H9 (cell line): ENCODE data around the gene UBIAD1. TPM values are rescaled to one million over a fixed set of nuclear protein-coding genes. Genes with fewer than 3 reads are reported as not detected.

Experiments
- DNase-seq: peaks from one replicate; pipeline ENCODE4 v3.0.0-alpha.2; 2017
- H2AFZ ChIP-seq: one replicate; pipeline ENCODE4 v1.6.1; 2013; ENCODE audit warnings: mild to moderate bottlenecking, low read length, control low read depth, moderate library complexity
- H2AK5ac ChIP-seq: 2 replicates; pipeline ENCODE4 v1.6.1; 2013; ENCODE audit warnings: low read length, control low read depth, mixed read lengths; ENCODE audit not compliant: insufficient read length
- H2BK120ac ChIP-seq: one replicate; pipeline ENCODE4 v1.6.1; 2013; ENCODE audit warnings: low read depth, mild to moderate bottlenecking, low read length, control low read depth, inconsistent platforms; ENCODE audit not compliant: poor library complexity, severe bottlenecking
- H2BK12ac ChIP-seq: 2 replicates; pipeline ENCODE4 v1.6.1; 2013; ENCODE audit warnings: low read length, control low read depth, mixed read lengths, low read depth; ENCODE audit not compliant: insufficient read length
- H2BK15ac ChIP-seq: 2 replicates; pipeline ENCODE4 v1.6.1; 2013; ENCODE audit warnings: low read depth, low read length, control low read depth
- H2BK20ac ChIP-seq: one replicate; pipeline ENCODE4 v1.6.1; 2013; ENCODE audit warnings: low read depth, mild to moderate bottlenecking, low read length, control low read depth, inconsistent platforms; ENCODE audit not compliant: poor library complexity, severe bottlenecking
- H2BK5ac ChIP-seq: 2 replicates; pipeline ENCODE4 v1.6.1; 2013; ENCODE audit warnings: low read length, control low read depth, mixed read lengths; ENCODE audit not compliant: insufficient read length
- H3K14ac ChIP-seq: 2 replicates; pipeline ENCODE4 v1.6.1; 2013; ENCODE audit warnings: low read length, control low read depth; ENCODE audit not compliant: insufficient read depth
- H3K18ac ChIP-seq: 2 replicates; pipeline ENCODE4 v1.6.1; 2013; ENCODE audit warnings: low read depth, mild to moderate bottlenecking, mixed read lengths, low read length, control low read depth; ENCODE audit not compliant: insufficient read length
- H3K23ac ChIP-seq: 2 replicates; pipeline ENCODE4 v1.6.1; 2013; ENCODE audit warnings: low read length, control low read depth, mixed read lengths, low read depth; ENCODE audit not compliant: insufficient read length
- H3K23me2 ChIP-seq: 2 replicates; pipeline ENCODE4 v1.6.1; 2013; ENCODE audit warnings: low read depth, mild to moderate bottlenecking, mixed read lengths, low read length, control low read depth; ENCODE audit not compliant: insufficient read length, poor library complexity, severe bottlenecking
- H3K27ac ChIP-seq: 2 replicates; pipeline ENCODE4 v1.5.1; 2013; ENCODE audit warnings: low read length, control low read depth, mixed read lengths, low read depth; ENCODE audit not compliant: insufficient read length
- H3K27me3 ChIP-seq: 2 replicates; pipeline ENCODE4 v1.6.1; 2013; ENCODE audit warnings: low read length, control low read depth, inconsistent platforms; ENCODE audit not compliant: insufficient read depth
- H3K4ac ChIP-seq: 2 replicates; pipeline ENCODE4 v1.6.1; 2013; ENCODE audit warnings: low read depth, mild to moderate bottlenecking, control low read depth, inconsistent platforms, low read length, moderate library complexity
- H3K4me1 ChIP-seq: 2 replicates; pipeline ENCODE4 v1.6.1; 2013; ENCODE audit warnings: low read length, control low read depth, inconsistent platforms; ENCODE audit not compliant: insufficient read depth
- H3K4me2 ChIP-seq: 2 replicates; pipeline ENCODE4 v1.6.1; 2013; ENCODE audit warnings: low read length, control low read depth, mixed read lengths; ENCODE audit not compliant: insufficient read length, insufficient read depth
- H3K56ac ChIP-seq: 2 replicates; pipeline ENCODE4 v1.6.1; 2013; ENCODE audit warnings: low read depth, mild to moderate bottlenecking, mixed read lengths, low read length, control low read depth; ENCODE audit not compliant: insufficient read length
- H3K79me1 ChIP-seq: 2 replicates; pipeline ENCODE4 v1.6.1; 2013; ENCODE audit warnings: low read depth, mild to moderate bottlenecking, moderate library complexity, low read length, control low read depth, inconsistent platforms; ENCODE audit not compliant: insufficient read depth, poor library complexity, severe bottlenecking
- H3K79me2 ChIP-seq: 2 replicates; pipeline ENCODE4 v1.6.1; 2013; ENCODE audit warnings: low read length, control low read depth, inconsistent platforms; ENCODE audit not compliant: insufficient read depth
- H3K9ac ChIP-seq: 2 replicates; pipeline ENCODE4 v1.6.1; 2013; ENCODE audit warnings: low read length, control low read depth, mixed read lengths; ENCODE audit not compliant: insufficient read length; ENCODE audit errors: extremely low read depth
- H3K9me3 ChIP-seq: one replicate; pipeline ENCODE4 v1.6.1; 2013; ENCODE audit warnings: low read depth, low read length, inconsistent platforms; ENCODE audit not compliant: control insufficient read depth
- H3T11ph ChIP-seq: one replicate; pipeline ENCODE4 v1.6.1; 2013; ENCODE audit warnings: mild to moderate bottlenecking, low read length, control low read depth, inconsistent platforms
- H4K20me1 ChIP-seq: one replicate; pipeline ENCODE4 v1.6.1; 2013; ENCODE audit not compliant: control insufficient read depth, insufficient read length, insufficient read depth
- H4K5ac ChIP-seq: 2 replicates; pipeline ENCODE4 v1.6.1; 2013; ENCODE audit warnings: low read depth, mild to moderate bottlenecking, mixed read lengths, low read length, control low read depth; ENCODE audit not compliant: insufficient read length
- H4K8ac ChIP-seq: replicated peaks from 2 replicates; pipeline ENCODE4 v1.6.1; 2013; ENCODE audit warnings: low read length, control low read depth, mixed read lengths, low read depth; ENCODE audit not compliant: insufficient read length
- H4K91ac ChIP-seq: 2 replicates; pipeline ENCODE4 v1.6.1; 2013; ENCODE audit warnings: low read depth, mild to moderate bottlenecking, moderate library complexity, mixed read lengths, low read length, control low read depth; ENCODE audit not compliant: insufficient read length
- H3K27ac Mint-ChIP-seq, 3 experiments: 2 replicates in 2 of 3; 3 replicates in 1 of 3; pipeline ENCODE4 v1.8.0; 2020 to 2021; ENCODE audit warnings: mixed read lengths in 3 of 3, mild to moderate bottlenecking in 1 of 3, moderate library complexity in 1 of 3
- H3K27me3 Mint-ChIP-seq: 2 replicates; pipeline ENCODE4 v1.8.0; 2021; ENCODE audit warnings: low read depth, mild to moderate bottlenecking, moderate library complexity, mixed read lengths
- H3K36me3 Mint-ChIP-seq, 3 experiments: 2 replicates in 2 of 3; 3 replicates in 1 of 3; pipeline ENCODE4 v1.8.0; 2020 to 2021; ENCODE audit warnings: low read depth in 3 of 3, mixed read lengths in 3 of 3; ENCODE audit not compliant: insufficient read depth in 1 of 3
- H3K4me1 Mint-ChIP-seq, 2 experiments: 2 replicates each; pipeline ENCODE4 v1.8.0; 2020; ENCODE audit warnings: mixed read lengths in 2 of 2
- H3K4me3 Mint-ChIP-seq, 2 experiments: 2 replicates in 1 of 2; 3 replicates in 1 of 2; pipeline ENCODE4 v1.8.0; 2020 to 2021; ENCODE audit warnings: mild to moderate bottlenecking in 2 of 2, mixed read lengths in 2 of 2, moderate library complexity in 1 of 2
- H3K9me3 Mint-ChIP-seq, 2 experiments: 2 replicates in 1 of 2; 3 replicates in 1 of 2; pipeline ENCODE4 v1.8.0; 2020; ENCODE audit warnings: mild to moderate bottlenecking in 2 of 2, mixed read lengths in 2 of 2, moderate library complexity in 1 of 2
- CTCF ChIP-seq: fragments of 200-600 bp; sonication (generic); conservative IDR thresholded peaks from 3 replicates; pipeline ENCODE4 v1.8.0; 2021; ENCODE audit warnings: antibody characterized with exemption, mild to moderate bottlenecking
- WGBS: extraction: QIAGEN DNeasy Blood & Tissue Kit; methylation state at CpG from one replicate; pipeline ENCODE4 v1.1.7; 2013; ENCODE audit warnings: missing lambda C conversion rate, low lambda C conversion rate, mixed read lengths; ENCODE audit not compliant: insufficient read length; ENCODE audit errors: extremely low coverage; 5-methylcytosine and 5-hydroxymethylcytosine counted together
- total RNA-seq: library from RNA; stranded (reverse); gene quantifications from 2 replicates; pipeline ENCODE4 v1.2.1, GENCODE V29; 2021

UBIAD1 gene
- total RNA-seq, 1 experiment from 2014 or later = 30.2 TPM

GRCh38 chr1:11298390-11299224, 25.6 kb downstream of the UBIAD1 start:
- H4K5ac ChIP-seq = no peak overlapping the region
- no peak overlapping the region for H2BK120ac ChIP-seq
- H3K9me3 ChIP-seq = no peaks in the 10 kb centered on the region
- no peak overlapping the region for H2BK15ac ChIP-seq
- H2AK5ac ChIP-seq = no peak overlapping the region
- no peak overlapping the region for H4K8ac ChIP-seq
- no peak overlapping the region for H3K18ac ChIP-seq
- no peak overlapping the region for H3K4ac ChIP-seq
- DNase-seq = no peak
- H3K56ac ChIP-seq = no peak overlapping the region
- H4K91ac ChIP-seq = no peak overlapping the region
- Mint-ChIP-seq H3K27ac (peak overlapping the region in 2 of 3 experiments; percentile 94; a peak in 4 of 7 replicates), H3K27me3 (no peaks in the 10 kb centered on the region), H3K4me3 (no peak overlapping the region), H3K9me3 (no peaks in the 10 kb centered on the region), H3K4me1 (peaks cover 12 to 16% of the 10 kb centered on the region in 2 experiments), H3K36me3 (peaks cover 10 to 20% (median 11%) of the 10 kb centered on the region in 3 experiments)
- H3K79me1 ChIP-seq = no peaks in the 10 kb centered on the region
- no peak overlapping the region for H3K27ac ChIP-seq
- no peaks in the 10 kb centered on the region for H3K23me2 ChIP-seq
- no peak overlapping the region for H3K4me2 ChIP-seq
- WGBS = no CpG with 5 or more reads among the region's 12 CpGs
- H3K4me1 ChIP-seq = no peaks in the 10 kb centered on the region; the same call in 1 of the 2 replicates
- no peaks in the 10 kb centered on the region for H3K79me2 ChIP-seq
- H2BK20ac ChIP-seq = no peak overlapping the region
- H3K27me3 ChIP-seq = no peaks in the 10 kb centered on the region
- no peak overlapping the region for H2BK5ac ChIP-seq
- TF ChIP-seq CTCF = no peak
- no peaks in the 10 kb centered on the region for H4K20me1 ChIP-seq
- no peak overlapping the region for H3K14ac ChIP-seq
- H3K9ac ChIP-seq = no peak overlapping the region
- no peak overlapping the region for H2AFZ ChIP-seq
- no peak overlapping the region for H3K23ac ChIP-seq
- H2BK12ac ChIP-seq = no peak overlapping the region
- H3T11ph ChIP-seq = no peak overlapping the region
